Stimulated activated CD4-positive, alpha-beta T cell treated with anti-CD3 and anti-CD28 coated beads, Interleukin-1b, Interleukin-23, amount 100 ng/mL, for 24 hours (primary cell): ENCODE measurements around the gene ZNF740.
"Not testable (repeated sequence)": the region's sequence is repeated elsewhere in the genome, so short reads cannot be mapped to it uniquely, and the experiment has no call there.

Experiments
- DNase-seq, 4 experiments: peaks; one replicate each; pipeline ENCODE4 v3.0.0-alpha.2; 2020; ENCODE audit warnings: low read depth in 4 of 4, low spot score in 1 of 4

ZNF740 gene

GRCh38 chr12:53193985-53194716 lies 13.6 kb downstream of the ZNF740 start:
- DNase-seq: no peak

- no peak for DNase-seq
Observed at GRCh38 chr12:53194973-53195372, 14.5 kb downstream of the ZNF740 start.

GRCh38 chr12:53195516-53196420 lies 15.2 kb downstream of the ZNF740 start:
- DNase-seq: no peak

GRCh38 chr12:53196486-53196885 lies 16.0 kb downstream of the ZNF740 start:
- DNase-seq: no peak

GRCh38 chr12:53197011-53197640 lies 16.6 kb downstream of the ZNF740 start:
- no peak for DNase-seq

- no peak for DNase-seq
Observed at GRCh38 chr12:53198486-53199110, 18.1 kb downstream of the ZNF740 start.

GRCh38 chr12:53199700-53200099 lies 19.2 kb downstream of the ZNF740 start:
- no peak for DNase-seq

GRCh38 chr12:53200107-53200457 lies 19.6 kb downstream of the ZNF740 start:
- no peak for DNase-seq

- DNase-seq: no peak
Observed at GRCh38 chr12:53200458-53201176, 20.1 kb downstream of the ZNF740 start.

GRCh38 chr12:53201177-53201541 lies 20.6 kb downstream of the ZNF740 start:
- DNase-seq: no peak

GRCh38 chr12:53201639-53202038 lies 21.1 kb downstream of the ZNF740 start:
- no peak for DNase-seq

- DNase-seq: not testable (repeated sequence)
Observed at GRCh38 chr12:53202316-53202715, 21.8 kb downstream of the ZNF740 start.

GRCh38 chr12:53204351-53204750 lies 23.8 kb downstream of the ZNF740 start:
- DNase-seq: no peak

- DNase-seq: peak in 2 of 4 experiments; percentile 42 to 73
Observed at GRCh38 chr12:53205747-53206419, 25.4 kb downstream of the ZNF740 start.

- peak in 1 of 4 experiments; percentile 40 for DNase-seq
Observed at GRCh38 chr12:53207042-53207441, 26.5 kb downstream of the ZNF740 start, which contains the start of gene ITGB7. Gene ITGB7, minus strand, starts transcription at chr12:53207251. Its CDS starts 6,808 bp downstream, at chr12:53200443.

GRCh38 chr12:53208435-53208834 lies 27.9 kb downstream of the ZNF740 start:
- DNase-seq: no peak

GRCh38 chr12:53208877-53209463 lies 28.4 kb downstream of the ZNF740 start:
- no peak for DNase-seq

- no peak for DNase-seq
Observed at GRCh38 chr12:53210843-53211242, 30.3 kb downstream of the ZNF740 start.

GRCh38 chr12:53211476-53212381 lies 31.2 kb downstream of the ZNF740 start:
- DNase-seq: no peak
